GM10266 (cell line): ENCODE results near the gene COL24A1.

Source experiments
- DNase-seq: peaks from one replicate; pipeline ENCODE4 v3.0.0; 2012; ENCODE audit errors: extremely low spot score
- CTCF ChIP-seq: IDR thresholded peaks from 2 replicates; pipeline ENCODE4 v1.5.1; 2012; ENCODE audit warnings: mild to moderate bottlenecking, low read depth; ENCODE audit not compliant: control insufficient read depth, insufficient read depth; ENCODE audit errors: missing control alignments

COL24A1 gene

GRCh38 chr1:86018283-86018923 is 138.2 kb downstream of the COL24A1 start:
- peak; percentile 65 for TF ChIP-seq CTCF
- DNase-seq, result peak; percentile 16

GRCh38 chr1:86016076-86016759 is 140.4 kb downstream of the COL24A1 start:
- TF ChIP-seq CTCF, result no peak
- peak; percentile 3 for DNase-seq

- TF ChIP-seq CTCF, result no peak
- DNase-seq, result no peak
Measured at GRCh38 chr1:86015375-86015774, 141.2 kb downstream of the COL24A1 start.

GRCh38 chr1:86000601-86001000 is 156.0 kb downstream of the COL24A1 start:
- no peak for TF ChIP-seq CTCF
- DNase-seq, result no peak

GRCh38 chr1:85998105-85998855 is 158.3 kb downstream of the COL24A1 start:
- TF ChIP-seq CTCF, result no peak
- no peak for DNase-seq

GRCh38 chr1:85992791-85993190 is 163.8 kb downstream of the COL24A1 start:
- peak; percentile 6 for DNase-seq
- TF ChIP-seq CTCF, result no peak
